Right lobe of liver (tissue), 4 donors: ENCODE data around the gene KRT31.

ENCODE experiments used
- CTCF ChIP-seq, 4 donors: fragments of 200-600 bp in 3 of 4; fragments of 450-650 bp in 1 of 4; IDR thresholded peaks; one replicate each; pipeline versions ENCODE4 v1.5.1 to v1.8.0; 2016 to 2022; ENCODE audit warnings: antibody characterized with exemption in 4 of 4, mild to moderate bottlenecking in 2 of 4
- POLR2A ChIP-seq: fragments of 450-650 bp; IDR thresholded peaks from one replicate; pipeline ENCODE4 v1.6.1; 2017; ENCODE audit warnings: antibody characterized with exemption, mild to moderate bottlenecking
- donor health status: DM: no; HTN: no; CAD: no.
- donor health status: DM: no; HTN: no; CAD: no.
- donor health status: DM: no; HTN: yes; CAD: no.

DNA sequence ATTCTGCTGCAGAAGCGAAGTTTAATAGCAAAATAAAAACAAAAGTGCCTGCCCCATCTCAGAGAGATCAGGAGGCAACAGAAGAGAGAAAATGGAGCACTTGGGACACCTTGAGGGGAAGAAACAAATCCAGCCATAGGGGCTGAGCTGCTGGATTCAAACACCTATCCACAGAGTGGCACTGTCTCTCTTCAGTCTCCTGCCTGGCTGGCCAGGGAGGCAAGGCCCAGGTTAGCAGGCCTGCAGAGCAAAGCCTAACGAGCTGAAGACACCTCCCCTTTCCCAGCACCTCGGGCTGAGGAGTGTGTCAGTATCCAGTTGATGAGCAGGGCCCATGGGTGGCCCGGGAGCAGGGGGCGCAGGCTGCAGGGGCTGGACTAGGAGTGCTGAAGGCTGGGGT is 8.8 kb upstream of the KRT31 start:
- TF ChIP-seq CTCF (IDR thresholded peaks at IDR 0.05) (no peak), POLR2A (no peak)
